WTC11 (cell line): Measurements from ENCODE around the gene KIF19. TPM values are rescaled to one million over a fixed set of nuclear protein-coding genes. Genes with fewer than 3 reads are reported as not detected.
A peak's percentile ranks its signal among the peaks of the same experiment; 100 is the strongest.

ENCODE experiments used
- ATAC-seq: fragments of 200-7000 bp; cut with Tn5 transposase; 2 replicates; pipeline ENCODE4 v1.10.0; 2021; ENCODE audit warnings: mild to moderate bottlenecking, moderate library complexity
- CTCF ChIA-PET: fragments of 300-600 bp; sonication (Branson Sonifier 250); formaldehyde crosslinking; loops from one replicate; lab custom pipeline; 2021; ENCODE audit warnings: antibody characterized with exemption; lab: Charles Lee
- POLR2A ChIA-PET: fragments of 350-600 bp; sonication (Branson Sonifier 250); formaldehyde crosslinking; loops from one replicate; lab custom pipeline; 2021; ENCODE audit warnings: antibody characterized with exemption; lab: Charles Lee
- DNase-seq: peaks from one replicate; pipeline ENCODE4 v3.0.0; 2021; ENCODE audit warnings: low spot score
- H3K27ac Mint-ChIP-seq: 2 replicates; pipeline ENCODE4 v1.8.0; 2021; ENCODE audit warnings: mixed read lengths
- H3K27me3 Mint-ChIP-seq: 2 replicates; pipeline ENCODE4 v1.8.0; 2021; ENCODE audit warnings: low read depth, mild to moderate bottlenecking, moderate library complexity, mixed read lengths
- H3K36me3 Mint-ChIP-seq: 2 replicates; pipeline ENCODE4 v1.8.0; 2021; ENCODE audit warnings: mixed read lengths
- H3K4me1 Mint-ChIP-seq: 2 replicates; pipeline ENCODE4 v1.8.0; 2022; ENCODE audit warnings: mixed read lengths
- H3K4me3 Mint-ChIP-seq: 2 replicates; pipeline ENCODE4 v1.8.0; 2021; ENCODE audit warnings: mild to moderate bottlenecking, moderate library complexity, mixed read lengths
- H3K9me3 Mint-ChIP-seq: 2 replicates; pipeline ENCODE4 v1.8.0; 2021; ENCODE audit warnings: mixed read lengths
- ATF1 ChIP-seq: sonication (generic); formaldehyde crosslinking; IDR thresholded peaks from 2 replicates; pipeline ENCODE4 v1.8.1; 2023; ENCODE audit warnings: mild to moderate bottlenecking, moderate library complexity, missing genetic modification reagents
- ATF2 ChIP-seq: sonication (generic); formaldehyde crosslinking; IDR thresholded peaks from 2 replicates; pipeline ENCODE4 v1.8.1; 2022; ENCODE audit warnings: low read depth, missing genetic modification reagents, borderline replicate concordance
- ATF3 ChIP-seq: sonication (generic); formaldehyde crosslinking; conservative IDR thresholded peaks from 2 replicates; pipeline ENCODE4 v1.8.1; 2022; ENCODE audit warnings: mild to moderate bottlenecking, missing genetic modification reagents
- CBFB ChIP-seq: sonication (generic); formaldehyde crosslinking; IDR thresholded peaks from 2 replicates; pipeline ENCODE4 v1.8.1; 2022; ENCODE audit warnings: mild to moderate bottlenecking, low read depth, missing genetic modification reagents
- CREB1 ChIP-seq: sonication (generic); formaldehyde crosslinking; IDR thresholded peaks from 2 replicates; pipeline ENCODE4 v1.8.0; 2023; ENCODE audit warnings: mild to moderate bottlenecking, missing genetic modification reagents
- CREM ChIP-seq: sonication (generic); formaldehyde crosslinking; IDR thresholded peaks from 2 replicates; pipeline ENCODE4 v1.8.1; 2022; ENCODE audit warnings: mild to moderate bottlenecking, missing genetic modification reagents, moderate library complexity
- CTCF ChIP-seq: fragments of 200-600 bp; IDR thresholded peaks from 2 replicates; pipeline ENCODE4 v1.8.0; 2022; ENCODE audit warnings: antibody characterized with exemption
- FOXJ3 ChIP-seq: sonication (generic); formaldehyde crosslinking; IDR thresholded peaks from 2 replicates; pipeline ENCODE4 v1.9.0; 2021; ENCODE audit warnings: missing genetic modification reagents, mild to moderate bottlenecking, borderline replicate concordance
- KAT7 ChIP-seq: sonication (generic); formaldehyde crosslinking; IDR thresholded peaks from 2 replicates; pipeline ENCODE4 v1.8.1; 2023; ENCODE audit warnings: missing genetic modification reagents, mild to moderate bottlenecking, borderline replicate concordance
- MAX ChIP-seq: sonication (generic); formaldehyde crosslinking; IDR thresholded peaks from 2 replicates; pipeline ENCODE4 v1.8.0; 2022; ENCODE audit warnings: mild to moderate bottlenecking, missing genetic modification reagents
- NFE2L1 ChIP-seq: sonication (generic); formaldehyde crosslinking; IDR thresholded peaks from 2 replicates; pipeline ENCODE4 v1.8.1; 2023; ENCODE audit warnings: missing genetic modification reagents
- PRRX2 ChIP-seq: fragments of 250-450 bp; sonication (Bioruptor Pico); IDR thresholded peaks from 2 replicates; pipeline ENCODE4 v1.8.0; 2021; ENCODE audit warnings: mild to moderate bottlenecking
- TEAD1 ChIP-seq: sonication (generic); formaldehyde crosslinking; IDR thresholded peaks from 2 replicates; pipeline ENCODE4 v1.8.0; 2022; ENCODE audit warnings: mild to moderate bottlenecking, missing genetic modification reagents
- USF1 ChIP-seq: sonication (generic); formaldehyde crosslinking; IDR thresholded peaks from 2 replicates; pipeline ENCODE4 v1.8.0; 2022; ENCODE audit warnings: mild to moderate bottlenecking, missing genetic modification reagents
- ZNF121 ChIP-seq: sonication (generic); formaldehyde crosslinking; IDR thresholded peaks from 2 replicates; pipeline ENCODE4 v1.8.0; 2023; ENCODE audit warnings: missing genetic modification reagents
- ZNF138 ChIP-seq: sonication (generic); formaldehyde crosslinking; conservative IDR thresholded peaks from 2 replicates; pipeline ENCODE4 v1.8.1; 2022; ENCODE audit warnings: mild to moderate bottlenecking, moderate library complexity, missing genetic modification reagents
- ZNF219 ChIP-seq: sonication (generic); formaldehyde crosslinking; IDR thresholded peaks from 2 replicates; pipeline ENCODE4 v1.8.0; 2023; ENCODE audit warnings: missing genetic modification reagents, mild to moderate bottlenecking, borderline replicate concordance
- ZNF423 ChIP-seq: fragments of 250-450 bp; sonication (Bioruptor Pico); IDR thresholded peaks from 2 replicates; pipeline ENCODE4 v2.1.2; 2022; ENCODE audit warnings: mild to moderate bottlenecking, moderate library complexity
- ZNF532 ChIP-seq: fragments of 250-450 bp; sonication (Bioruptor Pico); IDR thresholded peaks from 2 replicates; pipeline ENCODE4 v1.9.0; 2021; ENCODE audit warnings: mild to moderate bottlenecking, borderline replicate concordance
- total RNA-seq: library from RNA; stranded (reverse); gene quantifications from 3 replicates; pipeline ENCODE4 v1.2.3, GENCODE V29; 2021

KIF19 gene
- total RNA-seq, 1 experiment from 2014 or later = 0.44 TPM

- CTCF ChIA-PET = interaction anchor here (1.4 to 5.9 kb wide), 4 partner anchors 11 to 63 kb away, joined by 5 to 48 read pairs (median 6); partner anchors contain the start of gene GPR142
- Mint-ChIP-seq H3K9me3 (no peaks in the 10 kb centered on the region), H3K27me3 (peaks cover 4% of the 10 kb centered on the region), H3K4me1 (peaks cover 27% of the 10 kb centered on the region), H3K4me3 (no peak overlapping the region), H3K27ac (no peak overlapping the region), H3K36me3 (no peaks in the 10 kb centered on the region)
- ATAC-seq (no peak), DNase-seq (no peak)
- POLR2A ChIA-PET = no interaction called here
- 0 out of 2 replicates have a peak, but pooled peaks have one; percentile 11 for TF ChIP-seq ZNF121 (CRISPR knock-in tag)
- no peak for TF ChIP-seq CBFB (CRISPR knock-in tag)
- no peak for TF ChIP-seq KAT7 (CRISPR knock-in tag)
- no peak for TF ChIP-seq ZNF219 (CRISPR knock-in tag)
- no peak for TF ChIP-seq NFE2L1 (CRISPR knock-in tag)
- no peak for TF ChIP-seq TEAD1 (CRISPR knock-in tag)
- TF ChIP-seq MAX (CRISPR knock-in tag) = no peak
These were observed 64.9 kb downstream of the KIF19 start for GRCh38 chr17:74390680-74391653.

GRCh38 chr17:74391771-74392170, 65.7 kb downstream of the KIF19 start:
- no peaks in the 10 kb centered on the region for H3K36me3 Mint-ChIP-seq
- no peaks in the 10 kb centered on the region for H3K9me3 Mint-ChIP-seq
- H3K27me3 Mint-ChIP-seq = no peaks in the 10 kb centered on the region; the same call in 1 of the 2 replicates
- DNase-seq (no peak), ATAC-seq (no peak)
- ChIA-PET CTCF (interaction anchor here (1.4 to 5.9 kb wide), 4 partner anchors 12 to 62 kb away, joined by 5 to 48 read pairs (median 6); partner anchors contain the start of gene GPR142), POLR2A (interaction anchor here (0.5 kb wide), 1 partner anchor 742 kb away, joined by 3 read pairs; no protein-coding TSS in a partner anchor)
- H3K4me3 Mint-ChIP-seq = no peak overlapping the region
- no peak overlapping the region for H3K27ac Mint-ChIP-seq
- TF ChIP-seq TEAD1 (CRISPR knock-in tag) = no peak
- no peak for TF ChIP-seq ATF2 (CRISPR knock-in tag)
- no peak for TF ChIP-seq CTCF
- no peak for TF ChIP-seq ZNF532 (CRISPR knock-in tag)
- no peak for TF ChIP-seq ATF1
- TF ChIP-seq ZNF423 (CRISPR knock-in tag) = no peak
- TF ChIP-seq ATF3 (CRISPR knock-in tag) = no peak
- no peak for TF ChIP-seq CREM (CRISPR knock-in tag)
- TF ChIP-seq USF1 = no peak
- no peak for TF ChIP-seq NFE2L1 (CRISPR knock-in tag)
- TF ChIP-seq FOXJ3 (CRISPR knock-in tag) = no peak
- TF ChIP-seq ZNF138 (CRISPR knock-in tag) = no peak
- TF ChIP-seq PRRX2 = no peak
- TF ChIP-seq CREB1 (CRISPR knock-in tag) = no peak
- H3K4me1 Mint-ChIP-seq = peaks cover 22% of the 10 kb centered on the region
